IMR-90 (cell line): ENCODE measurements around the gene THSD7B. TPM values are rescaled to one million over a fixed set of nuclear protein-coding genes. Genes with fewer than 3 reads are reported as not detected.

Experiments used
- ATAC-seq: fragments of 200-7000 bp; cut with Tn5 transposase; 2 replicates; pipeline ENCODE4 v1.9.1; 2020; ENCODE audit warnings: low read depth, mild to moderate bottlenecking, moderate library complexity
- BruUV-seq: library from RNA; stranded (reverse); fragments of 400-500 nt; replicated peaks from 2 replicates; lab custom pipeline; 2021; lab: Mats Ljungman, UMichigan
- CTCF ChIA-PET: fragments of 300-600 bp; formaldehyde crosslinking; extraction: SDS; loops from one replicate; lab custom pipeline; 2021; ENCODE audit warnings: antibody characterized with exemption; lab: Yijun Ruan, JAX
- POLR2A ChIA-PET: fragments of 300-600 bp; sonication (Branson Sonifier 250); formaldehyde crosslinking; loops from one replicate; lab custom pipeline; 2022; ENCODE audit warnings: antibody characterized with exemption; ENCODE audit not compliant: unreplicated experiment; lab: Charles Lee
- DNase-seq: peaks from one replicate; pipeline ENCODE4 v3.0.0; 2013
- H2AFZ ChIP-seq: replicated peaks from 2 replicates; pipeline ENCODE3; 2013; ENCODE audit warnings: low read length, mild to moderate bottlenecking; ENCODE audit not compliant: poor library complexity
- H2AK5ac ChIP-seq: 2 replicates; pipeline ENCODE4 v1.6.1; 2013; ENCODE audit warnings: low read depth, low read length, inconsistent platforms
- H2AK9ac ChIP-seq: replicated peaks from 2 replicates; pipeline ENCODE3; 2013; ENCODE audit warnings: mild to moderate bottlenecking, low read depth, low read length, moderate library complexity; ENCODE audit not compliant: poor library complexity
- H2BK120ac ChIP-seq: 2 replicates; pipeline ENCODE4 v1.6.1; 2013; ENCODE audit warnings: low read depth, low read length, inconsistent platforms
- H2BK15ac ChIP-seq: 3 replicates; pipeline ENCODE4 v1.6.1; 2013; ENCODE audit warnings: low read depth, low read length, inconsistent platforms
- H2BK20ac ChIP-seq: 2 replicates; pipeline ENCODE4 v1.6.1; 2013; ENCODE audit warnings: low read depth, mild to moderate bottlenecking, inconsistent platforms, low read length, moderate library complexity
- H2BK5ac ChIP-seq: 2 replicates; pipeline ENCODE4 v1.6.1; 2013; ENCODE audit warnings: mild to moderate bottlenecking, low read depth, low read length, inconsistent platforms; ENCODE audit not compliant: poor library complexity, severe bottlenecking
- H3K14ac ChIP-seq: replicated peaks from 2 replicates; pipeline ENCODE4 v1.6.1; 2013; ENCODE audit warnings: low read depth, low read length, inconsistent platforms
- H3K18ac ChIP-seq: 2 replicates; pipeline ENCODE4 v1.6.1; 2013; ENCODE audit warnings: low read depth, low read length, control low read depth
- H3K23ac ChIP-seq: 2 replicates; pipeline ENCODE4 v1.6.1; 2013; ENCODE audit warnings: low read depth, low read length, inconsistent platforms
- H3K27ac ChIP-seq: 2 replicates; pipeline ENCODE4 v1.5.1; 2013; ENCODE audit warnings: mild to moderate bottlenecking, control low read depth, low read length; ENCODE audit not compliant: insufficient read depth
- H3K27me3 ChIP-seq: 2 replicates; pipeline ENCODE4 v1.6.1; 2013; ENCODE audit warnings: low read length; ENCODE audit not compliant: control insufficient read depth, insufficient read depth
- H3K36me3 ChIP-seq: 2 replicates; pipeline ENCODE4 v1.6.1; 2013; ENCODE audit warnings: low read length, mixed read lengths; ENCODE audit not compliant: control insufficient read depth, insufficient read depth
- H3K4ac ChIP-seq: 2 replicates; pipeline ENCODE4 v1.6.1; 2013; ENCODE audit warnings: low read depth, low read length, inconsistent platforms
- H3K4me1 ChIP-seq: 2 replicates; pipeline ENCODE4 v1.6.1; 2013; ENCODE audit warnings: low read length, mixed read lengths; ENCODE audit not compliant: control insufficient read depth, insufficient read depth
- H3K4me2 ChIP-seq: 2 replicates; pipeline ENCODE4 v1.6.1; 2013; ENCODE audit warnings: low read depth, mild to moderate bottlenecking, control low read depth, low read length, moderate library complexity
- H3K4me3 ChIP-seq: 2 replicates; pipeline ENCODE4 v1.5.1; 2013; ENCODE audit warnings: low read depth, mild to moderate bottlenecking, control low read depth, low read length, moderate library complexity; ENCODE audit not compliant: insufficient read depth
- H3K56ac ChIP-seq: 2 replicates; pipeline ENCODE4 v1.6.1; 2013; ENCODE audit warnings: low read length, inconsistent platforms; ENCODE audit not compliant: insufficient read depth; ENCODE audit errors: extremely low read depth
- H3K79me1 ChIP-seq, 2 experiments: 2 replicates each; pipeline ENCODE4 v1.6.1; 2013; ENCODE audit warnings: low read length in 2 of 2, inconsistent platforms in 1 of 2, low read depth in 1 of 2
- H3K9ac ChIP-seq: 2 replicates; pipeline ENCODE4 v1.6.1; 2013; ENCODE audit warnings: low read depth, low read length, control low read depth
- H3K9me1 ChIP-seq: 2 replicates; pipeline ENCODE4 v1.6.1; 2013; ENCODE audit warnings: low read length, inconsistent platforms; ENCODE audit not compliant: insufficient read depth
- H3K9me3 ChIP-seq: 2 replicates; pipeline ENCODE4 v1.6.1; 2013; ENCODE audit warnings: low read length; ENCODE audit not compliant: control insufficient read depth, insufficient read depth
- H4K20me1 ChIP-seq: 2 replicates; pipeline ENCODE4 v1.6.1; 2013; ENCODE audit warnings: low read length, inconsistent platforms; ENCODE audit not compliant: insufficient read depth
- H4K5ac ChIP-seq: 2 replicates; pipeline ENCODE4 v1.6.1; 2013; ENCODE audit warnings: mild to moderate bottlenecking, low read depth, low read length, control low read depth
- H4K8ac ChIP-seq, 2 experiments: 2 replicates each; pipeline ENCODE4 v1.6.1; 2013; ENCODE audit warnings: low read depth in 2 of 2, low read length in 2 of 2, control low read depth in 1 of 2, inconsistent platforms in 1 of 2
- H4K91ac ChIP-seq: 2 replicates; pipeline ENCODE4 v1.6.1; 2013; ENCODE audit warnings: low read depth, low read length, inconsistent platforms; ENCODE audit not compliant: insufficient read depth
- CEBPB ChIP-seq: IDR thresholded peaks from 2 replicates; pipeline ENCODE4 v1.6.1; 2012; ENCODE audit warnings: low read depth, low read length, improper control_type of control experiment
- CHD1 ChIP-seq: IDR thresholded peaks from 2 replicates; pipeline ENCODE4 v1.6.1; 2012; ENCODE audit warnings: low read depth, low read length, improper control_type of control experiment
- ELK1 ChIP-seq: fragments of 150-350 bp; IDR thresholded peaks from 2 replicates; pipeline ENCODE4 v1.6.1; 2016; ENCODE audit warnings: low read depth, mild to moderate bottlenecking, low read length, moderate library complexity, borderline replicate concordance
- FOS ChIP-seq: fragments of 150-350 bp; IDR thresholded peaks from 2 replicates; pipeline ENCODE4 v1.6.1; 2016; ENCODE audit warnings: low read depth, low read length
- MAZ ChIP-seq: IDR thresholded peaks from 2 replicates; pipeline ENCODE4 v1.6.1; 2012; ENCODE audit warnings: low read depth, mild to moderate bottlenecking, low read length, improper control_type of control experiment, moderate library complexity, borderline replicate concordance
- MXI1 ChIP-seq: IDR thresholded peaks from 2 replicates; pipeline ENCODE4 v1.6.1; 2012; ENCODE audit warnings: low read depth, mild to moderate bottlenecking, low read length, moderate library complexity, borderline replicate concordance
- NFE2L2 ChIP-seq: fragments of 150-350 bp; IDR thresholded peaks from 2 replicates; pipeline ENCODE4 v1.6.1; 2016; ENCODE audit warnings: low read depth, mild to moderate bottlenecking, low read length
- RCOR1 ChIP-seq: IDR thresholded peaks from 2 replicates; pipeline ENCODE4 v1.6.1; 2012; ENCODE audit warnings: mild to moderate bottlenecking, low read length, improper control_type of control experiment; ENCODE audit not compliant: insufficient replicate concordance
- RFX5 ChIP-seq: IDR thresholded peaks from 2 replicates; pipeline ENCODE4 v1.8.0; 2012; ENCODE audit warnings: low read depth, mild to moderate bottlenecking, low read length, moderate library complexity
- WGBS, 2 experiments: methylation state at CpG; one replicate each; pipeline versions ENCODE4 v1.1.5 to v1.1.7; 2013; ENCODE audit warnings: missing lambda C conversion rate in 2 of 2; ENCODE audit not compliant: insufficient read length in 1 of 2; ENCODE audit errors: extremely low coverage in 2 of 2; 5-methylcytosine and 5-hydroxymethylcytosine counted together
- dilution Hi-C: fragments of 300-500 bp; cut with HindIII; formaldehyde crosslinking; loops from one replicate; pipeline ENCODE4 v1.14.3; 2018; ENCODE audit warnings: low sequenced_read_pairs; ENCODE audit not compliant: unreplicated experiment
- in situ Hi-C: fragments of 300-500 bp; cut with MboI; formaldehyde crosslinking; loops from 3 replicates; pipeline ENCODE4 v1.14.3; 2019; ENCODE audit warnings: low sequenced_read_pairs, inconsistent platforms, mixed read lengths
- intact Hi-C: fragments of 100-400 bp; cut with micrococcal nuclease; formaldehyde crosslinking; loops from 2 replicates; pipeline ENCODE4 v1.10.0; 2022
- polyA plus RNA-seq, 3 experiments: library from polyadenylated mRNA; depleted of rRNA; stranded (reverse); fragments of >200 nt; gene quantifications; 2 replicates each; pipeline ENCODE4 v1.2.3, GENCODE V29; 2012; ENCODE audit warnings: low replicate concordance in 1 of 3
- total RNA-seq: library from RNA; depleted of rRNA; stranded (reverse); fragments of >200 nt; gene quantifications from 2 replicates; pipeline ENCODE4 v1.2.3, GENCODE V29; 2012
- TF ChIP-seq, protein P1 (sequence below): fragments of 150-350 bp; IDR thresholded peaks from 2 replicates; pipeline ENCODE4 v1.6.1; 2017; ENCODE audit warnings: mild to moderate bottlenecking, antibody characterized with exemption, low read length, low read depth

The THSD7B gene
- total and polyA plus RNA-seq, 2 of the 4 experiments (the other 2 are of a cell fraction): not detected

DNA sequence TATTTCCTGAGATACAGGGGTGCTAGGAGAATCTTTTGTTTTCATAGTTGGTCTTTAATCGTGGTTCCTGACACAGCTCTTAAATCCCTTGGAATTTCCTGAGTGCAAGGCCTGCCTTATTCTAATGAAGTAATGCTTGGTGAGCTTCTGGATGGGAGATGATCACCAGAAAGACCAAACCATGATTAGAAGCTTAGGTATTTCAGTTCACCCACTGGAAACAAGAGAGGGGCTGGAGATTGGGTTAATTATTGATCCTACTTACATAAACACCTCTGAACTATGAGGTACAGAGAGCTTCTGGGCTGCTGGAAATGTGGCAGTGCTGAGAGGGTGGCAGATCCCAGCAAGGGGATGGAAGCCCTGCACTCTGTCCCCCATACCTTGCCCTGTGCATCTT is 406.8 kb downstream of the THSD7B start:
- no peak overlapping the region for H4K91ac ChIP-seq
- no peak overlapping the region for H3K4me2 ChIP-seq
- ChIA-PET POLR2A (no interaction called here), CTCF (no interaction called here)
- no peak overlapping the region for H3K18ac ChIP-seq
- in situ Hi-C loops: no loop called here
- no peak overlapping the region for H2BK20ac ChIP-seq
- no peak overlapping the region for H2AFZ ChIP-seq
- dilution Hi-C loops: no loop called here
- intact Hi-C loops: no loop called here
- H3K4me3 ChIP-seq: no peak overlapping the region
- peaks cover 10% of the 10 kb centered on the region for H3K9me3 ChIP-seq
- TF ChIP-seq, protein P1, sequence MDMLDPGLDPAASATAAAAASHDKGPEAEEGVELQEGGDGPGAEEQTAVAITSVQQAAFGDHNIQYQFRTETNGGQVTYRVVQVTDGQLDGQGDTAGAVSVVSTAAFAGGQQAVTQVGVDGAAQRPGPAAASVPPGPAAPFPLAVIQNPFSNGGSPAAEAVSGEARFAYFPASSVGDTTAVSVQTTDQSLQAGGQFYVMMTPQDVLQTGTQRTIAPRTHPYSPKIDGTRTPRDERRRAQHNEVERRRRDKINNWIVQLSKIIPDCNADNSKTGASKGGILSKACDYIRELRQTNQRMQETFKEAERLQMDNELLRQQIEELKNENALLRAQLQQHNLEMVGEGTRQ: no peak
- TF ChIP-seq CEBPB (no peak), RFX5 (no peak), CHD1 (no peak), MAZ (no peak), FOS (no peak), ELK1 (no peak), MXI1 (no peak), NFE2L2 (no peak), RCOR1 (no peak)
- no peaks in the 10 kb centered on the region for H3K27me3 ChIP-seq
- no peak overlapping the region for H3K56ac ChIP-seq
- no peak overlapping the region for H3K4ac ChIP-seq
- ATAC-seq (no peak), DNase-seq (no peak)
- H3K79me1 ChIP-seq: no peaks in the 10 kb centered on the region
- H4K8ac ChIP-seq: no peak overlapping the region
- no peak overlapping the region for H2AK9ac ChIP-seq
- H3K9ac ChIP-seq: no peak overlapping the region
- no peaks in the 10 kb centered on the region for H4K20me1 ChIP-seq
- H2BK5ac ChIP-seq: no peak overlapping the region
- no peak overlapping the region for H3K27ac ChIP-seq
- BruUV-seq: no TSS peak
- H3K14ac ChIP-seq: no peak overlapping the region
- H3K36me3 ChIP-seq: no peaks in the 10 kb centered on the region
- no CpG with 5 or more reads among the region's 1 CpG for WGBS, 2 experiments
- H2BK120ac ChIP-seq: no peak overlapping the region
- H3K23ac ChIP-seq: no peak overlapping the region
- H2AK5ac ChIP-seq: no peak overlapping the region
- no peak overlapping the region for H2BK15ac ChIP-seq
- no peaks in the 10 kb centered on the region for H3K4me1 ChIP-seq
- H4K5ac ChIP-seq: no peak overlapping the region
- H3K9me1 ChIP-seq: no peaks in the 10 kb centered on the region
